PC-3 (cell line): ENCODE results near the gene SP3. TPM values are rescaled to one million over a fixed set of nuclear protein-coding genes. Genes with fewer than 3 reads are reported as not detected.

ENCODE experiments used
- ATAC-seq: fragments of 200-7000 bp; cut with Tn5 transposase; 2 replicates; pipeline ENCODE4 v1.9.1; 2020; ENCODE audit warnings: mild to moderate bottlenecking, moderate library complexity
- BruUV-seq: library from RNA; stranded (reverse); fragments of 400-500 nt; replicated peaks from 2 replicates; lab custom pipeline; 2021; lab: Mats Ljungman, UMichigan
- CTCF ChIA-PET: fragments of 300-600 bp; sonication (Branson Sonifier 250); formaldehyde crosslinking; loops from one replicate; lab custom pipeline; 2022; ENCODE audit warnings: antibody characterized with exemption; lab: Charles Lee
- POLR2A ChIA-PET: fragments of 300-600 bp; sonication (Branson Sonifier 250); formaldehyde crosslinking; loops from one replicate; lab custom pipeline; 2022; ENCODE audit warnings: antibody characterized with exemption; ENCODE audit not compliant: unreplicated experiment; lab: Charles Lee
- DNase-seq: peaks from one replicate; pipeline ENCODE4 v3.0.0-alpha.2; 2015
- H2AFZ ChIP-seq: fragments of 300-600 bp; sonication (generic); 2 replicates; pipeline ENCODE4 v1.6.0; 2016; ENCODE audit warnings: antibody characterized with exemption, low read length
- H3F3A ChIP-seq: fragments of 300-600 bp; sonication (generic); one replicate; pipeline ENCODE4 v1.6.0; 2017; ENCODE audit warnings: antibody characterized with exemption, low read length, control low read depth, mild to moderate bottlenecking; ENCODE audit not compliant: unreplicated experiment
- H3K27ac ChIP-seq: fragments of 300-600 bp; sonication (generic); 2 replicates; pipeline ENCODE4 v1.5.1; 2016; ENCODE audit warnings: mild to moderate bottlenecking, low read length
- H3K27me3 ChIP-seq: fragments of 300-600 bp; sonication (generic); 2 replicates; pipeline ENCODE4 v1.6.1; 2016; ENCODE audit warnings: low read length, mixed read lengths
- H3K36me3 ChIP-seq: fragments of 300-600 bp; sonication (generic); 2 replicates; pipeline ENCODE4 v1.6.1; 2016; ENCODE audit warnings: low read depth, mixed run types, low read length, mixed read lengths
- H3K4me1 ChIP-seq: fragments of 300-600 bp; sonication (generic); 2 replicates; pipeline ENCODE4 v1.5.1; 2016; ENCODE audit warnings: low read length; ENCODE audit not compliant: insufficient read depth
- H3K4me2 ChIP-seq: fragments of 300-600 bp; sonication (generic); 2 replicates; pipeline ENCODE4 v1.6.0; 2016; ENCODE audit warnings: low read length
- H3K4me3 ChIP-seq: fragments of 300-600 bp; sonication (generic); 2 replicates; pipeline ENCODE4 v1.5.1; 2016; ENCODE audit warnings: mild to moderate bottlenecking, low read length, mixed read lengths
- H3K79me2 ChIP-seq: fragments of 300-600 bp; sonication (generic); 2 replicates; pipeline ENCODE4 v1.6.1; 2017; ENCODE audit warnings: low read length, mixed read lengths
- H3K9ac ChIP-seq: fragments of 300-600 bp; sonication (generic); 2 replicates; pipeline ENCODE4 v1.6.0; 2016; ENCODE audit warnings: mild to moderate bottlenecking, low read length
- H3K9me2 ChIP-seq: fragments of 300-600 bp; sonication (generic); replicated peaks from 2 replicates; pipeline ENCODE4 v1.6.1; 2016; ENCODE audit warnings: mixed run types, low read length, mixed read lengths
- H3K9me3 ChIP-seq: fragments of 300-600 bp; sonication (generic); 2 replicates; pipeline ENCODE4 v1.6.1; 2016; ENCODE audit warnings: low read length, mixed read lengths
- H4K20me1 ChIP-seq: fragments of 300-600 bp; sonication (generic); 2 replicates; pipeline ENCODE4 v1.6.1; 2016; ENCODE audit warnings: low read length, mixed read lengths
- EZH2 ChIP-seq: fragments of 300-600 bp; sonication (generic); IDR thresholded peaks from one replicate; pipeline ENCODE4 v1.6.1; 2017; ENCODE audit warnings: antibody characterized with exemption, mild to moderate bottlenecking, low read length; ENCODE audit not compliant: unreplicated experiment
- EZH2phosphoT487 ChIP-seq: fragments of 300-600 bp; sonication (generic); IDR thresholded peaks from 2 replicates; pipeline ENCODE4 v1.6.1; 2018; ENCODE audit warnings: mild to moderate bottlenecking, antibody characterized with exemption, low read length, borderline replicate concordance
- intact Hi-C: fragments of 100-400 bp; cut with micrococcal nuclease; formaldehyde crosslinking; loops from 2 replicates; pipeline ENCODE4 v1.9.0; 2023
- total RNA-seq: library from RNA; depleted of rRNA; stranded (reverse); fragments of >200 nt; gene quantifications from 2 replicates; pipeline ENCODE4 v1.2.3, GENCODE V29; 2014
- TF ChIP-seq, protein P1 (sequence below): fragments of 300-600 bp; sonication (generic); conservative IDR thresholded peaks from 2 replicates; pipeline ENCODE4 v1.5.1; 2017; ENCODE audit warnings: antibody characterized with exemption, low read depth, mild to moderate bottlenecking, low read length

SP3 gene
- total RNA-seq, 1 experiment from 2014 or later, result 117 TPM

DNA sequence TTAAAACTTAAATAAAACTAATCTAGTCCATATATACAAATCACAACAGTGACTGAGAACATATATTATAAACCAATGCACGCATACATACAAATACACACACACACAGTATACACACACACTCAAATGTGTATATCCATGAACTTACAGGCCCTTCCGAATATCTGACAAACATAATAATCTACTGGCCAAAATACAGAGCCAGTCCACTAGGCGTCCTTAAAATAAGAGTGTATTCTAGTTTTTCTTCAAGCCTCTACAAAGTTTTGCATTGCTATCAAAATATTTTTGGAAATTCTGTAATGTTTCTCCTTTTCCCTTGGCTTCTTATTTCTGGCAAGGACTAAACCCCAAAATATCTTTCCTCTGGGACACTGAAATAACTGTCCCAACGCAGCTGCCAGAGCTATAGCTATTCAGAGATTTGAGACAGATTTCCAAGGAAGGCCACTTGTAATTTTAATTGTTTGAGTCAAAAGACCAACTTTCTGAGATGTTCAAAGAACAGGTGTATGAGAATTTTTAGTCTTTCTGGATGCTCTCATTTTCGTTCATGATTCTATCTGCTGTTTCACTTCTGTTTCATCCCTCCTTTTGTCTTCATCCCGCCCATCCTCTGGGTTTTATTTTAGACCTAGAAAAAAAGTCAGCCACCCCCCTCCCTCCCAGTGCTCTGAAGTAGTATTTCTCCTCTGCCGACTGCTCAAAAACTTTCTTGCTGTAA lies 24.1 kb upstream of the SP3 start:
- intact Hi-C loops, result no loop called here

DNA sequence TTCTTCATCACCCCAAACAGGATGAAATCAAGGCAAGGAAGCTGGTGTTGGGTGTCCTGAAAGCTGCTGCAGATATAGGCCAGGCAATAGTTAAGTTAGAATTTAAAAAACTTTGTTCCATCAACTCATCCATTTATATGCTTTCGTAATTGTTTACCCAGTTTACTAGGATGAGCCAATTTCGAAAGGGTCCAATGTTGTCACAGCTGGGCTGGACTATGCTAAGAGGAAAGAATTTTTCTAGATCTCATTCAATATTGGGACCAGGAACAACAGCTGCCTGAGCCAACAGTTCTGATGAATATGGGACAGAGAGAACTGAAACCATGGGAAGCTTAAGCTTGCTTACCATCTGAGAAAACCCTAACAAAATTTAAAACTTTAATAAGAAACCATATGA lies 21.6 kb upstream of the SP3 start:
- no peak overlapping the region for H3K27ac ChIP-seq
- H3K9me3 ChIP-seq, result no peaks in the 10 kb centered on the region
- ChIA-PET POLR2A (interaction anchor here (0.8 kb wide), 1 partner anchor 103 kb away, joined by 5 read pairs; no protein-coding TSS in a partner anchor), CTCF (interaction anchor here (0.5 kb wide), 1 partner anchor 52 kb away, joined by 11 read pairs; no protein-coding TSS in a partner anchor)
- no peaks in the 10 kb centered on the region for H3K79me2 ChIP-seq
- H3K4me1 ChIP-seq, result peaks cover 19% of the 10 kb centered on the region
- no peak overlapping the region for H3K4me2 ChIP-seq
- DNase-seq (no peak), ATAC-seq (no peak)
- no peak overlapping the region for H3K4me3 ChIP-seq
- intact Hi-C loops, result no loop called here
- H3K9me2 ChIP-seq, result no peaks in the 10 kb centered on the region
- H3K36me3 ChIP-seq, result no peaks in the 10 kb centered on the region
- TF ChIP-seq, protein P1, sequence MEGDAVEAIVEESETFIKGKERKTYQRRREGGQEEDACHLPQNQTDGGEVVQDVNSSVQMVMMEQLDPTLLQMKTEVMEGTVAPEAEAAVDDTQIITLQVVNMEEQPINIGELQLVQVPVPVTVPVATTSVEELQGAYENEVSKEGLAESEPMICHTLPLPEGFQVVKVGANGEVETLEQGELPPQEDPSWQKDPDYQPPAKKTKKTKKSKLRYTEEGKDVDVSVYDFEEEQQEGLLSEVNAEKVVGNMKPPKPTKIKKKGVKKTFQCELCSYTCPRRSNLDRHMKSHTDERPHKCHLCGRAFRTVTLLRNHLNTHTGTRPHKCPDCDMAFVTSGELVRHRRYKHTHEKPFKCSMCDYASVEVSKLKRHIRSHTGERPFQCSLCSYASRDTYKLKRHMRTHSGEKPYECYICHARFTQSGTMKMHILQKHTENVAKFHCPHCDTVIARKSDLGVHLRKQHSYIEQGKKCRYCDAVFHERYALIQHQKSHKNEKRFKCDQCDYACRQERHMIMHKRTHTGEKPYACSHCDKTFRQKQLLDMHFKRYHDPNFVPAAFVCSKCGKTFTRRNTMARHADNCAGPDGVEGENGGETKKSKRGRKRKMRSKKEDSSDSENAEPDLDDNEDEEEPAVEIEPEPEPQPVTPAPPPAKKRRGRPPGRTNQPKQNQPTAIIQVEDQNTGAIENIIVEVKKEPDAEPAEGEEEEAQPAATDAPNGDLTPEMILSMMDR, result no peak
- TF ChIP-seq EZH2, result no peak
- no peak overlapping the region for H2AFZ ChIP-seq
- H3F3A ChIP-seq, result no peaks in the 10 kb centered on the region
- no TSS peak for BruUV-seq
- H4K20me1 ChIP-seq, result no peaks in the 10 kb centered on the region
- H3K9ac ChIP-seq, result no peak overlapping the region
- no peaks in the 10 kb centered on the region for H3K27me3 ChIP-seq

More for the DNA sequence above, 24.1 kb upstream of the SP3 start:
- ATAC-seq (no peak), DNase-seq (no peak)
- POLR2A ChIA-PET, result interaction anchor here (0.6 kb wide), 1 partner anchor 70 kb away, joined by 3 read pairs; no protein-coding TSS in a partner anchor
- H3K4me1 ChIP-seq, result peaks cover 27% of the 10 kb centered on the region
- no peaks in the 10 kb centered on the region for H3K27me3 ChIP-seq
- H3K36me3 ChIP-seq, result no peaks in the 10 kb centered on the region
- no peak overlapping the region for H3K4me2 ChIP-seq
- no peaks in the 10 kb centered on the region for H3K9me3 ChIP-seq
- CTCF ChIA-PET, result no interaction called here
- H3K9me2 ChIP-seq, result no peaks in the 10 kb centered on the region
- H3K9ac ChIP-seq, result no peak overlapping the region
- TF ChIP-seq EZH2phosphoT487, result no peak
- TF ChIP-seq, protein P1, result no peak
- TF ChIP-seq EZH2, result no peak
- BruUV-seq, result no TSS peak
- H3F3A ChIP-seq, result no peaks in the 10 kb centered on the region
- no peaks in the 10 kb centered on the region for H4K20me1 ChIP-seq
- H2AFZ ChIP-seq, result no peak overlapping the region
- H3K79me2 ChIP-seq, result no peaks in the 10 kb centered on the region
- no peak overlapping the region for H3K27ac ChIP-seq
- no peak overlapping the region for H3K4me3 ChIP-seq

DNA sequence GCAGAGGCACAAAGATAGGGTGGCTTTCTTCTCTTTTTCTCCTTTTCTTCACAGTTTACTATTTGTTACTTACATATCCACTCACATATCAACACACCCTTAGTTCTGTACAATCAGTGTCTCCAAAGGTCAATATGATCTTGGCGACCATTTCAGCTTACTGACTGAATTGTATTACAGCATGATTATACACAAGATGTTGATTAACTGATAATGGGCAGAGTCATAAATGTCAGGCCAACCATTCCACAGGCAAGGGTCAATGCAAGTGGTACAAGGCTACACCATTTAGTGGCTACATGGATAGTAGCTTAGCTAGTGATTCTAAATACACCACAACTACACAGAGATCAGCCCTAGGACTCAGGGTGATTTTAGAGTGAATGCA lies 20.4 kb upstream of the SP3 start:
- BruUV-seq, result no TSS peak
- H3K36me3 ChIP-seq, result no peaks in the 10 kb centered on the region
- TF ChIP-seq EZH2, result no peak
- no peak for TF ChIP-seq EZH2phosphoT487
- TF ChIP-seq, protein P1, result no peak
- ATAC-seq, result no peak
- H3K4me1 ChIP-seq, result peaks cover 9% of the 10 kb centered on the region; the same call in 1 of the 2 replicates
- no peak overlapping the region for H3K4me3 ChIP-seq
- ChIA-PET CTCF (no interaction called here), POLR2A (no interaction called here)
- no peaks in the 10 kb centered on the region for H3F3A ChIP-seq
- no peaks in the 10 kb centered on the region for H3K79me2 ChIP-seq
- H3K4me2 ChIP-seq, result no peak overlapping the region
- H3K9ac ChIP-seq, result no peak overlapping the region
- intact Hi-C loops, result no loop called here
- no peak for DNase-seq
- no peaks in the 10 kb centered on the region for H4K20me1 ChIP-seq
- no peaks in the 10 kb centered on the region for H3K27me3 ChIP-seq
- no peaks in the 10 kb centered on the region for H3K9me3 ChIP-seq
- H2AFZ ChIP-seq, result no peak overlapping the region
- no peaks in the 10 kb centered on the region for H3K9me2 ChIP-seq
- H3K27ac ChIP-seq, result no peak overlapping the region
